Measurements from ENCODE around the gene HSD17B1. TPM values are rescaled to one million over a fixed set of nuclear protein-coding genes. Genes with fewer than 3 reads are reported as not detected.

HSD17B1 gene
- total RNA-seq, 1 experiment from 2014 or later = 1.5 TPM

- H3F3A ChIP-seq (ENCODE audit: low read length, unreplicated experiment) = no peaks in the 10 kb centered on the region
- H4K20me1 ChIP-seq (ENCODE audit: low read length) = no peaks in the 10 kb centered on the region
- ChIA-PET CTCF (no interaction called here), POLR2A (ENCODE audit: unreplicated experiment) (interaction anchor here (0.5 kb wide), 1 partner anchor 33 kb away, joined by 3 read pairs; no protein-coding TSS in a partner anchor)
- H2AFZ ChIP-seq (ENCODE audit: low read length) = no peak overlapping the region
- no peaks in the 10 kb centered on the region for H3K9me3 ChIP-seq (ENCODE audit: low read length)
- H3K9ac ChIP-seq (ENCODE audit: low read length) = no peak overlapping the region
- no peak overlapping the region for H3K4me3 ChIP-seq (ENCODE audit: low read length)
- no peaks in the 10 kb centered on the region for H3K9me2 ChIP-seq (replicated peaks; ENCODE audit: low read length)
- TF ChIP-seq EZH2phosphoT487 (IDR thresholded peaks at IDR 0.05; ENCODE audit: borderline replicate concordance, low read length) = no peak
- TF ChIP-seq CTCF (conservative IDR thresholded peaks at IDR 0.05; ENCODE audit: low read depth, low read length) = no peak
- no peak for TF ChIP-seq EZH2 (IDR thresholded peaks at IDR 0.05; ENCODE audit: low read length, unreplicated experiment)
- DNase-seq (peak; percentile 57), ATAC-seq (peak; percentile 60)
- intact Hi-C loops (cut with micrococcal nuclease) = no loop called here
- BruUV-seq (replicated peaks) = no TSS peak
- no peaks in the 10 kb centered on the region for H3K79me2 ChIP-seq (ENCODE audit: low read length)
- peaks cover 17% of the 10 kb centered on the region for H3K4me1 ChIP-seq (ENCODE audit: insufficient read depth, low read length)
- peak overlapping the region; percentile 56 for H3K27ac ChIP-seq (ENCODE audit: low read length)
- H3K36me3 ChIP-seq (ENCODE audit: low read depth, low read length) = no peaks in the 10 kb centered on the region
- no peaks in the 10 kb centered on the region for H3K27me3 ChIP-seq (ENCODE audit: low read length)
- peak overlapping the region; percentile 39 for H3K4me2 ChIP-seq (ENCODE audit: low read length)
Measured at GRCh38 chr17:42541041-42541833, 11.5 kb upstream of the HSD17B1 start.

- no peaks in the 10 kb centered on the region for H3K79me2 ChIP-seq (ENCODE audit: low read length)
- no peaks in the 10 kb centered on the region for H3K36me3 ChIP-seq (ENCODE audit: low read depth, low read length)
- no peak for ATAC-seq
- no peaks in the 10 kb centered on the region for H4K20me1 ChIP-seq (ENCODE audit: low read length)
- H3K4me2 ChIP-seq (ENCODE audit: low read length) = no peak overlapping the region
- no peak overlapping the region for H2AFZ ChIP-seq (ENCODE audit: low read length)
- H3K4me1 ChIP-seq (ENCODE audit: insufficient read depth, low read length) = peaks cover 12% of the 10 kb centered on the region
- no peak for DNase-seq
- H3K9ac ChIP-seq (ENCODE audit: low read length) = no peak overlapping the region
- H3K27me3 ChIP-seq (ENCODE audit: low read length) = no peaks in the 10 kb centered on the region
- H3F3A ChIP-seq (ENCODE audit: low read length, unreplicated experiment) = no peaks in the 10 kb centered on the region
- BruUV-seq (replicated peaks) = no TSS peak
- no peak for TF ChIP-seq EZH2phosphoT487 (IDR thresholded peaks at IDR 0.05; ENCODE audit: borderline replicate concordance, low read length)
- no peak for TF ChIP-seq EZH2 (IDR thresholded peaks at IDR 0.05; ENCODE audit: low read length, unreplicated experiment)
- no peak for TF ChIP-seq CTCF (conservative IDR thresholded peaks at IDR 0.05; ENCODE audit: low read depth, low read length)
- POLR2A ChIA-PET (ENCODE audit: unreplicated experiment) = no interaction called here
- no peaks in the 10 kb centered on the region for H3K9me2 ChIP-seq (replicated peaks; ENCODE audit: low read length)
- no peaks in the 10 kb centered on the region for H3K9me3 ChIP-seq (ENCODE audit: low read length)
- no peak overlapping the region for H3K27ac ChIP-seq (ENCODE audit: low read length)
- intact Hi-C loops (cut with micrococcal nuclease) = no loop called here
- CTCF ChIA-PET = no interaction called here
- H3K4me3 ChIP-seq (ENCODE audit: low read length) = no peak overlapping the region
Measured at GRCh38 chr17:42543190-42544079, 9.3 kb upstream of the HSD17B1 start.

Data from PC-3 (cell line).